ENCODE results near the gene ADGRL4. TPM values are rescaled to one million over a fixed set of nuclear protein-coding genes. Genes with fewer than 3 reads are reported as not detected.
A peak's percentile ranks its signal among the peaks of the same experiment; 100 is the strongest.

The ADGRL4 gene
- polyA plus RNA-seq, 2 of the 4 experiments (the other 2 are of a cell fraction) = not detected

GRCh38 chr1:79042117-79042516 lies 35.6 kb upstream of the ADGRL4 start:
- POLR2A ChIA-PET = no interaction called here
- ATAC-seq = no peak

GRCh38 chr1:79041666-79042065 lies 35.1 kb upstream of the ADGRL4 start:
- DNase-seq (ENCODE audit: low read depth in 1 of 2, low spot score in 1 of 2) (no peak), ATAC-seq (no peak), FAIRE-seq (no peak)
- peaks cover 21% of the 10 kb centered on the region for H3K4me1 ChIP-seq
- H3K4me3 ChIP-seq = no peak overlapping the region
- H3K27ac ChIP-seq = peak overlapping the region in 1 of 2 experiments; percentile 55; a peak in 1 of 6 replicates
- 66% methylated on average over 3 of the region's 3 CpGs for WGBS (ENCODE audit: missing lambda C conversion rate)
- ChIA-PET CTCF (no interaction called here), POLR2A (no interaction called here)
- H3K9me3 ChIP-seq = 0 out of 3 replicates have a peak, but pooled peaks cover 2% of the 10 kb centered on the region
- no peak overlapping the region for H3K4me2 ChIP-seq
- no peak for TF ChIP-seq JUN (IDR thresholded peaks at IDR 0.05)
- no peak for TF ChIP-seq HDAC2 (IDR thresholded peaks at IDR 0.05)
- TF ChIP-seq CEBPB (IDR thresholded peaks at IDR 0.05) = no peak
- TF ChIP-seq SREBF2 (IDR thresholded peaks at IDR 0.05) = no peak
- no peak for TF ChIP-seq HES2 (IDR thresholded peaks at IDR 0.05)
- TF ChIP-seq TFCP2L1 (CRISPR knock-in tag; IDR thresholded peaks at IDR 0.05) = no peak
- TF ChIP-seq POLR2A (IDR thresholded peaks at IDR 0.05; ENCODE audit: low read length) = no peak
- TF ChIP-seq FOSB (CRISPR knock-in tag; IDR thresholded peaks at IDR 0.05) = no peak
- no peak for TF ChIP-seq RCOR1 (IDR thresholded peaks at IDR 0.05; ENCODE audit: low read depth, low read length)
- TF ChIP-seq RFX5 (IDR thresholded peaks at IDR 0.05) = no peak
- TF ChIP-seq HEYL (CRISPR knock-in tag; IDR thresholded peaks at IDR 0.05) = no peak
- no peak for TF ChIP-seq KDM1A (IDR thresholded peaks at IDR 0.05; ENCODE audit: low read depth)
- TF ChIP-seq FOSL2 (IDR thresholded peaks at IDR 0.05) = no peak
- TF ChIP-seq FOSL2 (CRISPR knock-in tag; IDR thresholded peaks at IDR 0.05) = no peak
- no peak for TF ChIP-seq RAD21 (conservative IDR thresholded peaks at IDR 0.05 in 1 of 2, IDR thresholded peaks at IDR 0.05 in 1 of 2)
- no peak for TF ChIP-seq EHMT2 (IDR thresholded peaks at IDR 0.05; ENCODE audit: low read depth)
- no peak for TF ChIP-seq ATOH8 (CRISPR knock-in tag; IDR thresholded peaks at IDR 0.05; ENCODE audit: low read depth)

More at GRCh38 chr1:79042117-79042516, 35.6 kb upstream of the ADGRL4 start:
- no peak overlapping the region for H3K4me3 ChIP-seq
- CTCF ChIA-PET = no interaction called here
- FAIRE-seq (no peak), DNase-seq (ENCODE audit: low read depth in 1 of 2, low spot score in 1 of 2) (peak in 1 of 2 experiments; percentile 19)
- H3K9me3 ChIP-seq = 0 out of 3 replicates have a peak, but pooled peaks cover under 1% of the 10 kb centered on the region
- peak overlapping the region; percentile 47; the same call in 2 of the 3 replicates for H3K4me2 ChIP-seq
- no peak for TF ChIP-seq USF2 (IDR thresholded peaks at IDR 0.05)
- TF ChIP-seq RNF2 (IDR thresholded peaks at IDR 0.05; ENCODE audit: borderline replicate concordance, low read depth) = no peak
- TF ChIP-seq POLR2AphosphoS2 (conservative IDR thresholded peaks at IDR 0.05; ENCODE audit: low read length) = no peak
- TF ChIP-seq E2F6 (IDR thresholded peaks at IDR 0.05; ENCODE audit: borderline replicate concordance, low read depth) = no peak
- 0 out of 2 replicates have a peak, but pooled peaks have one; percentile 45 for TF ChIP-seq NFE2L2 (conservative IDR thresholded peaks at IDR 0.05; ENCODE audit: low read length)
- no peak for TF ChIP-seq FOSL2 (IDR thresholded peaks at IDR 0.05)
- TF ChIP-seq FOSL2 (CRISPR knock-in tag; IDR thresholded peaks at IDR 0.05) = peak; percentile 75
- TF ChIP-seq MAFK (IDR thresholded peaks at IDR 0.05; ENCODE audit: partially characterized antibody) = peak; percentile 80
- TF ChIP-seq TFCP2L1 (CRISPR knock-in tag; IDR thresholded peaks at IDR 0.05) = no peak
- 0% methylated on average over 2 of the region's 2 CpGs for WGBS (ENCODE audit: missing lambda C conversion rate)
- peak overlapping the region in 1 of 2 experiments; percentile 34; a peak in 2 of 6 replicates for H3K27ac ChIP-seq
- peaks cover 21% of the 10 kb centered on the region for H3K4me1 ChIP-seq

Data from A549 (cell line).